Right atrium auricular region (tissue), 2 donors: ENCODE measurements around the gene PHB1. TPM values are rescaled to one million over a fixed set of nuclear protein-coding genes. Genes with fewer than 3 reads are reported as not detected.

Source experiments
- DNase-seq: peaks from one replicate; pipeline ENCODE4 v3.0.0-alpha.2; 2019; ENCODE audit warnings: low spot score
- H3K27ac ChIP-seq, 2 donors: fragments of 200-600 bp; sonication (generic); 1 replicate in 1 of 2; 2 replicates in 1 of 2; pipeline ENCODE4 v1.5.1; 2016 to 2019
- H3K27me3 ChIP-seq, 2 donors: fragments of 200-600 bp; sonication (generic); one replicate each; pipeline versions ENCODE4 v1.5.1 to v1.6.0; 2017 to 2019
- H3K36me3 ChIP-seq: fragments of 200-600 bp; sonication (generic); one replicate; pipeline ENCODE4 v1.5.1; 2016
- H3K4me1 ChIP-seq, 2 donors: fragments of 200-600 bp; sonication (generic); one replicate each; pipeline versions ENCODE4 v1.5.1 to v1.6.0; 2017 to 2019
- H3K4me3 ChIP-seq, 2 donors: fragments of 200-600 bp; sonication (generic); 1 replicate in 1 of 2; 2 replicates in 1 of 2; pipeline ENCODE4 v1.5.1; 2017 to 2019; ENCODE audit warnings: mild to moderate bottlenecking in 1 of 2, moderate library complexity in 1 of 2
- H3K9me3 ChIP-seq, 2 donors: fragments of 200-600 bp; sonication (generic); one replicate each; pipeline ENCODE4 v1.5.1; 2019
- total RNA-seq, 2 donors: library from RNA; depleted of rRNA; stranded (reverse); fragments of >200 nt; gene quantifications; one replicate each; pipeline ENCODE4 v1.1.0, GENCODE V29; 2016
- TF ChIP-seq, protein P1 (sequence below), 2 donors: fragments of 200-600 bp; sonication (generic); IDR thresholded peaks; one replicate each; pipeline ENCODE4 v1.5.1; 2019; ENCODE audit warnings: antibody characterized with exemption in 2 of 2

PHB1 gene
- total RNA-seq, 2 donors from 2014 or later = 108 to 123 TPM

DNA sequence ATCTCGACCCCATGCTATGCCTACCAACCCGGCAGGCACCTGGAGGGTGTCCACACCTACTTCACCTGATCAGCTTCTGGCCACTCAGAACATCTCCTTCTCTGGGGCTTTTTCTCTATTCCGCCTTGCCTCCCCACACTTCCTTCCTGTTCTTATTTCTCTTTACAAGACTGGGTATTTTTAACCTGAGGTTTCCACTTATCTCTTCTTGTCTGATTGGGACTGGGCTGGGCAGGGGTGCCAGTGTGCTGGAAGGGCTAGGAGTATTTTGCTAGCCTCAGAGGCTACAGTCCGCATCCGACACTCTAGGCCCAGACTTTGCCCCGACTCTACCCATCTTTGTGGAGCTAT is 26.4 kb downstream of the PHB1 start:
- H3K27me3 ChIP-seq = no peaks in the 10 kb centered on the region
- H3K4me3 ChIP-seq = no peak overlapping the region
- DNase-seq = no peak
- no peaks in the 10 kb centered on the region for H3K9me3 ChIP-seq
- TF ChIP-seq, protein P1, sequence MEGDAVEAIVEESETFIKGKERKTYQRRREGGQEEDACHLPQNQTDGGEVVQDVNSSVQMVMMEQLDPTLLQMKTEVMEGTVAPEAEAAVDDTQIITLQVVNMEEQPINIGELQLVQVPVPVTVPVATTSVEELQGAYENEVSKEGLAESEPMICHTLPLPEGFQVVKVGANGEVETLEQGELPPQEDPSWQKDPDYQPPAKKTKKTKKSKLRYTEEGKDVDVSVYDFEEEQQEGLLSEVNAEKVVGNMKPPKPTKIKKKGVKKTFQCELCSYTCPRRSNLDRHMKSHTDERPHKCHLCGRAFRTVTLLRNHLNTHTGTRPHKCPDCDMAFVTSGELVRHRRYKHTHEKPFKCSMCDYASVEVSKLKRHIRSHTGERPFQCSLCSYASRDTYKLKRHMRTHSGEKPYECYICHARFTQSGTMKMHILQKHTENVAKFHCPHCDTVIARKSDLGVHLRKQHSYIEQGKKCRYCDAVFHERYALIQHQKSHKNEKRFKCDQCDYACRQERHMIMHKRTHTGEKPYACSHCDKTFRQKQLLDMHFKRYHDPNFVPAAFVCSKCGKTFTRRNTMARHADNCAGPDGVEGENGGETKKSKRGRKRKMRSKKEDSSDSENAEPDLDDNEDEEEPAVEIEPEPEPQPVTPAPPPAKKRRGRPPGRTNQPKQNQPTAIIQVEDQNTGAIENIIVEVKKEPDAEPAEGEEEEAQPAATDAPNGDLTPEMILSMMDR (IDR thresholded peaks at IDR 0.05) = no peak
- H3K36me3 ChIP-seq = no peaks in the 10 kb centered on the region
- H3K4me1 ChIP-seq = peaks cover 0 to 8% of the 10 kb centered on the region in 2 donors
- no peak overlapping the region for H3K27ac ChIP-seq

DNA sequence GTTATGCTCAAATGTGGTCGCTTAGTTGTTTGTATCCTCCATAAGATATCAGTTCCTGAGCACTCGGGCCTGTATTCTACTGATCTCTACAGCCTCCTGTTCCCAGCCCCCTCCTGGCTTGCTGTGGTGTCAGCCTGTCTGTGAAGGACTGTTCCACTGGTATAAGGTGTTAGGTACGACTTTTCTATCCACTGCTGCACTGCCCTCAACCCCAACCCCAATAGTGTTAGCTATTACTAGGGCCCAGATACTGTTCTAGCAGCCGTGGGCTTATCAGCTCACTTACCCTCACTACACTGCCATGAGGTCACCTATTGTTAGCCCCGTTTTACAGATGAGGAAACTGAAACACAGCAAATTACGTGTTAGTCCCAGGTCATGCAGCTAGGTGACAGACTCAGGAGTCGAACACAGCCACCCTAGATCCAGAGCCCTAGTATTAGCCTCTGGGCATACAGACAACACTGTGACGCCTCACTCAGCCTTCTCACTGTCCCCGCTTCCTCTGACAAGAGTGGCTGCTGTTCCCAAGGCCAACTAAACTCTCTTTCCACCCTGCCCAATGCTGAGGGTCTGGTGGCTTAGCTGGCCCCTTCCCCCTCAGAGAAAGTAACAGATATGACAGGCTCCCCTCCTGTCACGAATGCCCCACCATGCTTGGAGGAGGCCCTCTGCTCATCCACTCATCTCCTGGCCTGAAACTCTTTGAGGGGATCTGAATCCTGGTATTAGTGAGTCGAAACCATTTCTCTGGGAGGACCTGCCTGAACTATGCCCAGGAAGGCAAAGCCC is 27.0 kb downstream of the PHB1 start:
- no peaks in the 10 kb centered on the region for H3K27me3 ChIP-seq
- no peak overlapping the region for H3K27ac ChIP-seq
- TF ChIP-seq, protein P1 (IDR thresholded peaks at IDR 0.05) = no peak
- peaks cover 0 to 8% of the 10 kb centered on the region in 2 donors for H3K4me1 ChIP-seq
- H3K9me3 ChIP-seq = no peaks in the 10 kb centered on the region
- H3K36me3 ChIP-seq = no peaks in the 10 kb centered on the region
- no peak overlapping the region for H3K4me3 ChIP-seq
- DNase-seq = no peak

DNA sequence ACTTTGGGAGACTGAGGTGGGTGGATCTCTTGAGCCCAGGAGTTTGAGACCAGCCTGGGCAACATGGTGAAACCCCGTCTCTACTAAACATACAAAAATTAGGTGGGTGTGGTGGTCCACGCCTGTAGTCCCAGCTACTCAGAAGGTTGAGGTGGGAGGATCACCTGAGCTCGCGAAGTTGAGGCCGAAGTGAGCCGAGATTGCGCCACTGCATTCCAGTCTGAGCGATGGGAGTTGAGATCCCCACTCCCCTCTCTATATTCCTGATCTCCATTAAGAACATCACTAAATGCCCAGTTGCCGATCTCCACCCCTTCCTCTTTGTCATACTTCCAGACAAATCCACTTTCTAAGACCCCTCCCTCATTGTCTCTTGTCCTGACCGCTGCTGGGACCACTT is 28.3 kb downstream of the PHB1 start:
- no peak overlapping the region for H3K27ac ChIP-seq
- no peaks in the 10 kb centered on the region for H3K36me3 ChIP-seq
- no peak overlapping the region for H3K4me3 ChIP-seq
- H3K27me3 ChIP-seq = no peaks in the 10 kb centered on the region
- DNase-seq = no peak
- peaks cover 0 to 8% of the 10 kb centered on the region in 2 donors for H3K4me1 ChIP-seq
- no peaks in the 10 kb centered on the region for H3K9me3 ChIP-seq
- TF ChIP-seq, protein P1 (IDR thresholded peaks at IDR 0.05) = no peak

DNA sequence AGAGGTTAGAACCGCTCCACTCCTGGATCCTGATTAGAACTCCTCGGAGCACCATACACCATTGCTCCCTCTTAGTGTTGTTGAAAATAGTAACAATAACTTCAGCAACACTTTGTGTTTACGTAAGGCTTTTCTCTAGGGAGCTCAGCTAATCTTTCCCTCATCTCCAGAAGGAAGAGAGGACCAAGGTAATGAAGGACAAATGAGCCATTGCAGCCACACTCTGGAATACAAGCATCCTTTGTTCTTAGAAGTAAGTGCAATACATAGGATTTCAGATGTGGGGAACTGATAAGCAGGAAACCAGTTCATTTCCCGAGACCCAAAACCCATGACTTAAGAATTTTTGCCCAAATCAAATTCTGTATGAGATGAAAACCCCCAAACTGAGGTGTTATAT is 29.7 kb downstream of the PHB1 start:
- Histone ChIP-seq H3K9me3 (no peaks in the 10 kb centered on the region), H3K36me3 (no peaks in the 10 kb centered on the region), H3K4me3 (no peak overlapping the region), H3K27me3 (no peaks in the 10 kb centered on the region), H3K4me1 (no peaks in the 10 kb centered on the region), H3K27ac (no peak overlapping the region)
- TF ChIP-seq, protein P1 (IDR thresholded peaks at IDR 0.05) = no peak
- DNase-seq = no peak

DNA sequence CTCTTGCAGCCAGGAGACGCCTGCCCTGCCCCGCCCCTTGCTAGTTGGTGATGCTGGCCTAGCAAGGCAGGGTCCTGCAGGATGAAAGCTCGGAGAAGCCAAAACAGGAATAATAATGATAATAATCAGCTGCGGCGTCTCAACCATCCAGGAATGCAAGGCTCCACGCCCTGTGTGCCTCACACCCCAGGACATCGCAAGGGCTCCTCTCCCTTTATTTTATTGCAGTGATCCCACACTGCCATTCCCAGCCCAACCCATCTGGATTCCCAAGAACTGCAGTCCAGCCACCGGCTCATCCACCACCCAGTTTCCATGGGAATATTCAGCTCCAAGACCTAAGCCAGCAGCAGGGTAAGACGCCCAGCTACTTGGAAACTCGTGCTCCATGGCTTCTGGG is 31.6 kb downstream of the PHB1 start:
- Histone ChIP-seq H3K36me3 (no peaks in the 10 kb centered on the region), H3K4me1 (no peaks in the 10 kb centered on the region), H3K4me3 (no peak overlapping the region), H3K9me3 (no peaks in the 10 kb centered on the region), H3K27me3 (no peaks in the 10 kb centered on the region), H3K27ac (no peak overlapping the region)
- TF ChIP-seq, protein P1 (IDR thresholded peaks at IDR 0.05) = no peak
- DNase-seq = no peak

DNA sequence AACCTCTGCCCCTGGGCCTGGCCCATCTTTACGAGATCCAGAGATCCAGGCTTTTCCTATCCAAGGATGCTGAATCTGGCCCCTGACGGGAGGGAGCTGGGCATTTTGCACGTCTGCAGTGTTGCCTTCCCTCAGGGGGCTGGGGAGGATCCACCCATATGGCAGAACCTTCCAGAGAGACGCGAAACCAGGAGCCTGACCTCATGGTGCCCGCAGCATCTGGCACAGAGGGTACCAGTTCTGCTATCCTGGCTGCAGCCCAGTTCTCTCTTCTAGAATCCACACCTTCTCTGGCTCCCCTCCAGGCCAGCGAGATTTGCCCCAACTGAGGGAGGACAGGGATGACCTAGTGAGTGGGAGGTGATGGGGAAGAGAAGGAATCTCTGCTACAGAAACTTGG is 32.1 kb downstream of the PHB1 start:
- no peak overlapping the region for H3K27ac ChIP-seq
- TF ChIP-seq, protein P1 (IDR thresholded peaks at IDR 0.05) = no peak

More for the DNA sequence above, 32.1 kb downstream of the PHB1 start:
- no peaks in the 10 kb centered on the region for H3K9me3 ChIP-seq
- no peak for DNase-seq
- H3K4me1 ChIP-seq = no peaks in the 10 kb centered on the region
- no peaks in the 10 kb centered on the region for H3K27me3 ChIP-seq
- no peak overlapping the region for H3K4me3 ChIP-seq
- H3K36me3 ChIP-seq = no peaks in the 10 kb centered on the region
